Neural cell (in vitro differentiated cells): Measurements from ENCODE around the gene ABHD11. TPM values are rescaled to one million over a fixed set of nuclear protein-coding genes. Genes with fewer than 3 reads are reported as not detected.

ENCODE experiments used
- H2AFZ ChIP-seq: fragments of 200-600, 300-800 bp; sonication (generic), shearing (Covaris generic); 2 replicates; pipeline ENCODE4 v1.6.0; 2014; ENCODE audit warnings: low read depth, mild to moderate bottlenecking, antibody characterized with exemption, low read length, moderate library complexity
- H3F3A ChIP-seq: fragments of 200-600 bp; shearing (Covaris generic); 2 replicates; pipeline ENCODE4 v1.6.1; 2016; ENCODE audit warnings: mild to moderate bottlenecking, moderate library complexity, mixed read lengths, antibody characterized with exemption, low read length; ENCODE audit not compliant: insufficient read depth, poor library complexity, severe bottlenecking
- H3K27ac ChIP-seq: fragments of 200-600, 300-800 bp; sonication (generic), shearing (Covaris generic); 2 replicates; pipeline ENCODE4 v1.5.1; 2014; ENCODE audit warnings: mild to moderate bottlenecking, low read length, moderate library complexity
- H3K27me3 ChIP-seq: fragments of 300-800, 200-600 bp; sonication (generic), shearing (Covaris generic); 2 replicates; pipeline ENCODE4 v1.6.0; 2014; ENCODE audit warnings: mild to moderate bottlenecking, low read depth, low read length, moderate library complexity; ENCODE audit not compliant: insufficient read depth
- H3K36me3 ChIP-seq: fragments of 300-800, 200-600 bp; sonication (generic), shearing (Covaris generic); 2 replicates; pipeline ENCODE4 v1.5.1; 2014; ENCODE audit warnings: mild to moderate bottlenecking, antibody characterized with exemption, low read length, moderate library complexity; ENCODE audit not compliant: insufficient read depth
- H3K4me2 ChIP-seq: fragments of 300-800, 200-600 bp; sonication (generic), shearing (Covaris generic); 2 replicates; pipeline ENCODE4 v1.6.0; 2014; ENCODE audit warnings: mild to moderate bottlenecking, low read length
- H3K4me3 ChIP-seq: fragments of 300-800, 200-600 bp; sonication (generic), shearing (Covaris generic); 2 replicates; pipeline ENCODE4 v1.5.1; 2014; ENCODE audit warnings: mild to moderate bottlenecking, low read length, moderate library complexity
- H3K79me2 ChIP-seq: fragments of 200-600 bp; shearing (Covaris generic); replicated peaks from 2 replicates; pipeline ENCODE4 v1.6.0; 2014; ENCODE audit warnings: mild to moderate bottlenecking, low read length, moderate library complexity; ENCODE audit not compliant: insufficient read depth
- H3K9ac ChIP-seq: fragments of 300-800, 200-600 bp; sonication (generic), shearing (Covaris generic); 2 replicates; pipeline ENCODE4 v1.6.1; 2016; ENCODE audit warnings: mild to moderate bottlenecking, low read length, mixed read lengths
- H3K9me2 ChIP-seq: fragments of 200-600 bp; shearing (Covaris generic); 2 replicates; pipeline ENCODE4 v1.6.1; 2016; ENCODE audit warnings: mild to moderate bottlenecking, low read length, mixed read lengths; ENCODE audit not compliant: insufficient read depth
- H3K9me3 ChIP-seq: fragments of 200-600, 300-800 bp; sonication (generic), shearing (Covaris generic); 2 replicates; pipeline ENCODE4 v1.6.1; 2016; ENCODE audit warnings: mild to moderate bottlenecking, mixed run types, low read length, moderate library complexity, mixed read lengths
- H4K20me1 ChIP-seq: fragments of 200-600 bp; shearing (Covaris generic); 2 replicates; pipeline ENCODE4 v1.6.1; 2016; ENCODE audit warnings: mild to moderate bottlenecking, mixed run types; ENCODE audit not compliant: insufficient read depth
- CTCF ChIP-seq: fragments of 450-650 bp; IDR thresholded peaks from 2 replicates; pipeline ENCODE4 v1.5.1; 2014; ENCODE audit warnings: antibody characterized with exemption, mild to moderate bottlenecking, moderate library complexity; ENCODE audit not compliant: poor library complexity, severe bottlenecking
- EP300 ChIP-seq: fragments of 450-650 bp; conservative IDR thresholded peaks from 2 replicates; pipeline ENCODE4 v1.6.1; 2014; ENCODE audit warnings: antibody characterized with exemption, mild to moderate bottlenecking, moderate library complexity; ENCODE audit not compliant: poor library complexity, severe bottlenecking
- EZH2 ChIP-seq: fragments of 200-600, 300-800 bp; shearing (Covaris generic), sonication (generic); IDR thresholded peaks from 2 replicates; pipeline ENCODE4 v1.6.1; 2014; ENCODE audit warnings: antibody characterized with exemption, low read length, borderline replicate concordance, mild to moderate bottlenecking; ENCODE audit not compliant: insufficient read depth, poor library complexity, severe bottlenecking
- MXI1 ChIP-seq: fragments of 450-650 bp; conservative IDR thresholded peaks from 2 replicates; pipeline ENCODE4 v1.6.1; 2014; ENCODE audit warnings: antibody characterized with exemption, mild to moderate bottlenecking; ENCODE audit not compliant: poor library complexity, severe bottlenecking
- POLR2AphosphoS5 ChIP-seq: IDR thresholded peaks from 2 replicates; pipeline ENCODE4 v1.6.1; 2012
- RAD21 ChIP-seq: fragments of 450-650 bp; conservative IDR thresholded peaks from 2 replicates; pipeline ENCODE4 v1.6.1; 2014; ENCODE audit warnings: antibody characterized with exemption, mild to moderate bottlenecking, moderate library complexity
- SMC3 ChIP-seq: fragments of 450-650 bp; conservative IDR thresholded peaks from 2 replicates; pipeline ENCODE4 v1.6.1; 2014; ENCODE audit warnings: antibody characterized with exemption, mild to moderate bottlenecking, moderate library complexity; ENCODE audit not compliant: poor library complexity
- TAF1 ChIP-seq: IDR thresholded peaks from 2 replicates; pipeline ENCODE4 v1.6.1; 2012; ENCODE audit warnings: low read depth
- polyA plus RNA-seq: library from polyadenylated mRNA; depleted of rRNA; stranded (reverse); fragments of >200 nt; gene quantifications from 2 replicates; pipeline ENCODE4 v1.2.3, GENCODE V29; 2014
- TF ChIP-seq, protein P1 (sequence below): IDR thresholded peaks from 2 replicates; pipeline ENCODE4 v1.6.1; 2012; ENCODE audit warnings: borderline replicate concordance

Gene ABHD11
- polyA plus RNA-seq, 1 donor from 2014 or later = 26.0 TPM

DNA sequence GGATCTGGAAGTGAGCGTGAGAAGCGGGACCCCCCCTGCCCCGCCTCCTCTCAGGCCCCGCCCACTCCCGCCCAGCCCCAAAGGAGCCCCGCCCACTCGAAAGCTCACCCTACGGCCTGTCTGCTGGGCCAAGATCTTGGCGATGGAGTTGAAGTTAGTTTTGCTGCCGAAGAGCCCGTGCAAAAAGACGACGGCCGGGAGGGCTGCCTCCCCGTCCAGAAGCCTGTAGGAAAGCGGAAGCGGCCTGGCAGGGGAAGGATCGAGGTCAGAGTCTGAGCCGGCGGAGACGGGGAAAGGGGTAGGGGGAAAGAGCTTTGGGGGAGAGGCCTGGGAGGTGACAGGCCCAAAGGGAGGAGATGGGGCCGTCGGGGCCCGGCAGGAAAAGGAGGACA, 386 bp downstream of the ABHD11 start:
- no peaks in the 10 kb centered on the region for H3K9me3 ChIP-seq
- no peaks in the 10 kb centered on the region for H3K79me2 ChIP-seq
- H3K4me2 ChIP-seq = peak overlapping the region; percentile 80
- H3K36me3 ChIP-seq = no peaks in the 10 kb centered on the region
- no peaks in the 10 kb centered on the region for H3K9me2 ChIP-seq
- peak overlapping the region; percentile 81 for H3K4me3 ChIP-seq
- no peaks in the 10 kb centered on the region for H3F3A ChIP-seq
- peak overlapping the region; percentile 80 for H2AFZ ChIP-seq
- peak overlapping the region; percentile 63 for H3K27ac ChIP-seq
- TF ChIP-seq CTCF (no peak), POLR2AphosphoS5 (no peak), EP300 (no peak), TAF1 (no peak)
- TF ChIP-seq, protein P1, sequence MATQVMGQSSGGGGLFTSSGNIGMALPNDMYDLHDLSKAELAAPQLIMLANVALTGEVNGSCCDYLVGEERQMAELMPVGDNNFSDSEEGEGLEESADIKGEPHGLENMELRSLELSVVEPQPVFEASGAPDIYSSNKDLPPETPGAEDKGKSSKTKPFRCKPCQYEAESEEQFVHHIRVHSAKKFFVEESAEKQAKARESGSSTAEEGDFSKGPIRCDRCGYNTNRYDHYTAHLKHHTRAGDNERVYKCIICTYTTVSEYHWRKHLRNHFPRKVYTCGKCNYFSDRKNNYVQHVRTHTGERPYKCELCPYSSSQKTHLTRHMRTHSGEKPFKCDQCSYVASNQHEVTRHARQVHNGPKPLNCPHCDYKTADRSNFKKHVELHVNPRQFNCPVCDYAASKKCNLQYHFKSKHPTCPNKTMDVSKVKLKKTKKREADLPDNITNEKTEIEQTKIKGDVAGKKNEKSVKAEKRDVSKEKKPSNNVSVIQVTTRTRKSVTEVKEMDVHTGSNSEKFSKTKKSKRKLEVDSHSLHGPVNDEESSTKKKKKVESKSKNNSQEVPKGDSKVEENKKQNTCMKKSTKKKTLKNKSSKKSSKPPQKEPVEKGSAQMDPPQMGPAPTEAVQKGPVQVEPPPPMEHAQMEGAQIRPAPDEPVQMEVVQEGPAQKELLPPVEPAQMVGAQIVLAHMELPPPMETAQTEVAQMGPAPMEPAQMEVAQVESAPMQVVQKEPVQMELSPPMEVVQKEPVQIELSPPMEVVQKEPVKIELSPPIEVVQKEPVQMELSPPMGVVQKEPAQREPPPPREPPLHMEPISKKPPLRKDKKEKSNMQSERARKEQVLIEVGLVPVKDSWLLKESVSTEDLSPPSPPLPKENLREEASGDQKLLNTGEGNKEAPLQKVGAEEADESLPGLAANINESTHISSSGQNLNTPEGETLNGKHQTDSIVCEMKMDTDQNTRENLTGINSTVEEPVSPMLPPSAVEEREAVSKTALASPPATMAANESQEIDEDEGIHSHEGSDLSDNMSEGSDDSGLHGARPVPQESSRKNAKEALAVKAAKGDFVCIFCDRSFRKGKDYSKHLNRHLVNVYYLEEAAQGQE = no peak
- H4K20me1 ChIP-seq = no peaks in the 10 kb centered on the region
- H3K27me3 ChIP-seq = no peaks in the 10 kb centered on the region
- peak overlapping the region; percentile 97 for H3K9ac ChIP-seq

- TF ChIP-seq, protein P1 = no peak
- TF ChIP-seq SMC3 (no peak), TAF1 (no peak), CTCF (no peak), MXI1 (no peak), RAD21 (no peak), POLR2AphosphoS5 (no peak), EZH2 (no peak), EP300 (no peak)
- H3K27ac ChIP-seq = no peak overlapping the region
- no peaks in the 10 kb centered on the region for H3K9me2 ChIP-seq
- no peaks in the 10 kb centered on the region for H3K36me3 ChIP-seq
- H4K20me1 ChIP-seq = no peaks in the 10 kb centered on the region
- H3K79me2 ChIP-seq = no peaks in the 10 kb centered on the region
- H3K4me2 ChIP-seq = peak overlapping the region; percentile 8
- H3K9me3 ChIP-seq = no peaks in the 10 kb centered on the region
- H3K4me3 ChIP-seq = peak overlapping the region; percentile 81
- H2AFZ ChIP-seq = no peak overlapping the region
- H3K27me3 ChIP-seq = no peaks in the 10 kb centered on the region
- no peaks in the 10 kb centered on the region for H3F3A ChIP-seq
- peak overlapping the region; percentile 97 for H3K9ac ChIP-seq
Observed at GRCh38 chr7:73737491-73738219, 947 bp downstream of the ABHD11 start.
